Mesenchymal stem cell (in vitro differentiated cells and primary cell): Measurements from ENCODE around the gene RNF222.
"Not testable (repeated sequence)": the region's sequence is repeated elsewhere in the genome, so short reads cannot be mapped to it uniquely, and the experiment has no call there.

Source experiments
- DNase-seq: peaks from one replicate; pipeline ENCODE4 v3.0.0-alpha.2; 2013
- H2AFZ ChIP-seq: one replicate; pipeline ENCODE4 v1.6.1; 2013; ENCODE audit warnings: low read depth, mild to moderate bottlenecking, control low read depth, inconsistent platforms, low read length, moderate library complexity
- H2AK5ac ChIP-seq: 2 replicates; pipeline ENCODE4 v1.6.1; 2013; ENCODE audit warnings: low read length, moderate library complexity, mild to moderate bottlenecking, inconsistent platforms; ENCODE audit not compliant: severe bottlenecking
- H2BK120ac ChIP-seq: one replicate; pipeline ENCODE4 v1.6.1; 2013; ENCODE audit warnings: low read depth, mild to moderate bottlenecking, inconsistent platforms, low read length, moderate library complexity
- H2BK12ac ChIP-seq, 2 experiments: one replicate each; pipeline ENCODE4 v1.6.1; 2013; ENCODE audit warnings: inconsistent platforms in 2 of 2, low read length in 2 of 2, mild to moderate bottlenecking in 2 of 2, moderate library complexity in 2 of 2, control low read depth in 1 of 2
- H2BK15ac ChIP-seq: one replicate; pipeline ENCODE4 v1.6.1; 2013; ENCODE audit warnings: mild to moderate bottlenecking, low read depth, inconsistent platforms; ENCODE audit not compliant: poor library complexity, severe bottlenecking
- H2BK5ac ChIP-seq: 2 replicates; pipeline ENCODE4 v1.6.1; 2013; ENCODE audit warnings: low read depth, mild to moderate bottlenecking, low read length, control low read depth, inconsistent platforms; ENCODE audit not compliant: poor library complexity, severe bottlenecking
- H3K14ac ChIP-seq, 2 experiments: one replicate each; pipeline ENCODE4 v1.6.1; 2013; ENCODE audit warnings: inconsistent platforms in 2 of 2, low read length in 2 of 2, control low read depth in 1 of 2, mild to moderate bottlenecking in 1 of 2, moderate library complexity in 1 of 2
- H3K18ac ChIP-seq, 2 experiments: one replicate each; pipeline ENCODE4 v1.6.1; 2013; ENCODE audit warnings: inconsistent platforms in 2 of 2, low read length in 2 of 2, control low read depth in 1 of 2, low read depth in 1 of 2, mild to moderate bottlenecking in 1 of 2
- H3K23ac ChIP-seq, 2 experiments: one replicate each; pipeline ENCODE4 v1.6.1; 2013; ENCODE audit warnings: inconsistent platforms in 2 of 2, low read length in 2 of 2, mild to moderate bottlenecking in 2 of 2, moderate library complexity in 2 of 2, control low read depth in 1 of 2
- H3K27ac ChIP-seq: 2 replicates; pipeline ENCODE4 v1.5.1; 2013; ENCODE audit warnings: mild to moderate bottlenecking, moderate library complexity, low read length, control low read depth, inconsistent platforms; ENCODE audit not compliant: poor library complexity, severe bottlenecking
- H3K27me3 ChIP-seq, 2 experiments: 2 replicates each; pipeline versions ENCODE4 v1.6.1 to v1.7.0; 2013; ENCODE audit warnings: low read length in 2 of 2, mild to moderate bottlenecking in 2 of 2, moderate library complexity in 2 of 2, control low read depth in 1 of 2, inconsistent platforms in 1 of 2; ENCODE audit not compliant: control insufficient read depth in 1 of 2, insufficient read depth in 1 of 2
- H3K36me3 ChIP-seq, 2 experiments: 2 replicates each; pipeline versions ENCODE4 v1.6.1 to v1.7.0; 2013; ENCODE audit warnings: low read length in 2 of 2, control low read depth in 1 of 2, inconsistent platforms in 1 of 2, low read depth in 1 of 2, mild to moderate bottlenecking in 1 of 2; ENCODE audit not compliant: insufficient read depth in 2 of 2, control insufficient read depth in 1 of 2
- H3K4ac ChIP-seq, 2 experiments: one replicate each; pipeline ENCODE4 v1.6.1; 2013; ENCODE audit warnings: inconsistent platforms in 2 of 2, low read length in 2 of 2, mild to moderate bottlenecking in 2 of 2, moderate library complexity in 2 of 2, control low read depth in 1 of 2, low read depth in 1 of 2
- H3K4me1 ChIP-seq: 2 replicates; pipeline ENCODE4 v1.6.1; 2013; ENCODE audit warnings: low read depth, low read length, control low read depth; ENCODE audit not compliant: control insufficient read depth, insufficient read depth
- H3K4me2 ChIP-seq: 2 replicates; pipeline ENCODE4 v1.6.1; 2013; ENCODE audit warnings: low read length, mild to moderate bottlenecking, inconsistent platforms; ENCODE audit not compliant: poor library complexity, severe bottlenecking
- H3K4me3 ChIP-seq, 2 experiments: 2 replicates each; pipeline versions ENCODE4 v1.5.1 to v1.7.0; 2013; ENCODE audit warnings: low read length in 2 of 2, mild to moderate bottlenecking in 2 of 2, control low read depth in 1 of 2, low read depth in 1 of 2; ENCODE audit not compliant: insufficient read depth in 1 of 2
- H3K79me1 ChIP-seq: replicated peaks from 2 replicates; pipeline ENCODE4 v1.6.1; 2013; ENCODE audit warnings: mild to moderate bottlenecking, control low read depth, low read length, inconsistent platforms; ENCODE audit not compliant: poor library complexity, severe bottlenecking
- H3K9ac ChIP-seq: 2 replicates; pipeline ENCODE4 v1.7.0; 2013; ENCODE audit warnings: mild to moderate bottlenecking, low read length, moderate library complexity
- H3K9me3 ChIP-seq: 2 replicates; pipeline ENCODE4 v1.7.0; 2013; ENCODE audit warnings: mild to moderate bottlenecking, low read length; ENCODE audit not compliant: control insufficient read depth
- H4K8ac ChIP-seq: one replicate; pipeline ENCODE4 v1.6.1; 2013; ENCODE audit warnings: inconsistent platforms, mild to moderate bottlenecking, low read length, moderate library complexity
- H4K91ac ChIP-seq: one replicate; pipeline ENCODE4 v1.6.1; 2013; ENCODE audit warnings: mild to moderate bottlenecking, low read length, inconsistent platforms
- WGBS: methylation state at CpG from one replicate; pipeline ENCODE4 v1.1.7; 2013; ENCODE audit warnings: mixed read lengths; 5-methylcytosine and 5-hydroxymethylcytosine counted together

The RNF222 gene

GRCh38 chr17:8382052-8382879 lies 15.4 kb downstream of the RNF222 start:
- Histone ChIP-seq H3K79me1 (no peaks in the 10 kb centered on the region), H3K9me3 (no peaks in the 10 kb centered on the region), H3K23ac (no peak overlapping the region), H3K27me3 (no peaks in the 10 kb centered on the region), H2AK5ac (no peak overlapping the region), H4K91ac (no peak overlapping the region), H2BK15ac (no peak overlapping the region), H3K9ac (peak overlapping the region; percentile 98), H2AFZ (no peak overlapping the region), H3K4ac (peak overlapping the region in 1 of 2 experiments; percentile 52), H2BK120ac (no peak overlapping the region), H4K8ac (no peak overlapping the region), H2BK5ac (no peak overlapping the region), H3K36me3 (peaks cover 14 to 48% of the 10 kb centered on the region in 2 experiments), H3K4me2 (peak overlapping the region; percentile 80), H2BK12ac (no peak overlapping the region), H3K4me1 (peaks cover 16% of the 10 kb centered on the region), H3K18ac (peak overlapping the region in 1 of 2 experiments; percentile 33), H3K27ac (peak overlapping the region; percentile 95), H3K14ac (no peak overlapping the region), H3K4me3 (peak overlapping the region; percentile 80 to 96)
- DNase-seq, result no peak
- WGBS, result 14% methylated on average over 21 of the region's 27 CpGs

- Histone ChIP-seq H3K9ac (peak overlapping the region; percentile 98), H3K4ac (no peak overlapping the region), H3K27ac (no peak overlapping the region), H3K18ac (no peak overlapping the region), H4K91ac (no peak overlapping the region), H2AK5ac (no peak overlapping the region), H3K79me1 (peaks cover 7% of the 10 kb centered on the region), H2BK120ac (no peak overlapping the region), H3K27me3 (no peaks in the 10 kb centered on the region), H3K36me3 (peaks cover 17 to 54% of the 10 kb centered on the region in 2 experiments), H3K14ac (no peak overlapping the region), H3K4me2 (no peak overlapping the region), H3K4me3 (peak overlapping the region in 1 of 2 experiments; percentile 96), H3K23ac (no peak overlapping the region), H2AFZ (no peak overlapping the region), H3K4me1 (peaks cover 18% of the 10 kb centered on the region), H2BK15ac (no peak overlapping the region), H2BK5ac (no peak overlapping the region), H2BK12ac (no peak overlapping the region), H3K9me3 (no peaks in the 10 kb centered on the region), H4K8ac (no peak overlapping the region)
- 93% methylated on average over 3 of the region's 3 CpGs for WGBS
- DNase-seq, result no peak
Observed at GRCh38 chr17:8380049-8380448, 17.6 kb downstream of the RNF222 start.

GRCh38 chr17:8378117-8378516 lies 19.5 kb downstream of the RNF222 start:
- WGBS, result 95% methylated on average over 5 of the region's 8 CpGs
- not testable (repeated sequence) for H2AFZ ChIP-seq, H3K27me3 ChIP-seq, DNase-seq, H2BK5ac ChIP-seq, H3K4me2 ChIP-seq, H2BK120ac ChIP-seq, H3K79me1 ChIP-seq, H3K4ac ChIP-seq, H3K9ac ChIP-seq, H2BK12ac ChIP-seq, H3K18ac ChIP-seq, H3K9me3 ChIP-seq, H2AK5ac ChIP-seq, H4K8ac ChIP-seq, H3K27ac ChIP-seq, H2BK15ac ChIP-seq, H4K91ac ChIP-seq, H3K23ac ChIP-seq, H3K14ac ChIP-seq, H3K4me3 ChIP-seq
- Histone ChIP-seq H3K36me3 (peaks cover 17 to 54% of the 10 kb centered on the region in 2 experiments), H3K4me1 (peaks cover 15% of the 10 kb centered on the region)

GRCh38 chr17:8377422-8377821 lies 20.2 kb downstream of the RNF222 start:
- H3K27ac ChIP-seq, result peak overlapping the region; percentile 7
- DNase-seq, result no peak
- H2AFZ ChIP-seq, result no peak overlapping the region

More at GRCh38 chr17:8377422-8377821, 20.2 kb downstream of the RNF222 start:
- no peak overlapping the region for H2BK120ac ChIP-seq
- no peaks in the 10 kb centered on the region for H3K27me3 ChIP-seq
- H3K79me1 ChIP-seq, result peaks cover 9% of the 10 kb centered on the region
- no peak overlapping the region for H3K9ac ChIP-seq
- no peak overlapping the region for H3K18ac ChIP-seq
- no peak overlapping the region for H4K8ac ChIP-seq
- peaks cover 17 to 54% of the 10 kb centered on the region in 2 experiments for H3K36me3 ChIP-seq
- H2BK15ac ChIP-seq, result no peak overlapping the region
- no peak overlapping the region for H2BK5ac ChIP-seq
- peaks cover 15% of the 10 kb centered on the region for H3K4me1 ChIP-seq
- H3K9me3 ChIP-seq, result no peaks in the 10 kb centered on the region
- H2BK12ac ChIP-seq, result no peak overlapping the region
- H3K14ac ChIP-seq, result no peak overlapping the region
- no peak overlapping the region for H3K4me2 ChIP-seq
- H4K91ac ChIP-seq, result no peak overlapping the region
- H3K4ac ChIP-seq, result no peak overlapping the region
- H3K4me3 ChIP-seq, result no peak overlapping the region
- 98% methylated on average over 4 of the region's 4 CpGs for WGBS
- H3K23ac ChIP-seq, result no peak overlapping the region
- H2AK5ac ChIP-seq, result no peak overlapping the region
